Right atrium auricular region (tissue), 2 donors: ENCODE data around the gene MAML2. TPM values are rescaled to one million over a fixed set of nuclear protein-coding genes. Genes with fewer than 3 reads are reported as not detected.

ENCODE experiments used
- DNase-seq: peaks from one replicate; pipeline ENCODE4 v3.0.0-alpha.2; 2019; ENCODE audit warnings: low spot score
- H3K27ac ChIP-seq, 2 donors: fragments of 200-600 bp; sonication (generic); 1 replicate in 1 of 2; 2 replicates in 1 of 2; pipeline ENCODE4 v1.5.1; 2016 to 2019
- H3K27me3 ChIP-seq, 2 donors: fragments of 200-600 bp; sonication (generic); one replicate each; pipeline versions ENCODE4 v1.5.1 to v1.6.0; 2017 to 2019
- H3K36me3 ChIP-seq: fragments of 200-600 bp; sonication (generic); one replicate; pipeline ENCODE4 v1.5.1; 2016
- H3K4me1 ChIP-seq, 2 donors: fragments of 200-600 bp; sonication (generic); one replicate each; pipeline versions ENCODE4 v1.5.1 to v1.6.0; 2017 to 2019
- H3K4me3 ChIP-seq, 2 donors: fragments of 200-600 bp; sonication (generic); 1 replicate in 1 of 2; 2 replicates in 1 of 2; pipeline ENCODE4 v1.5.1; 2017 to 2019; ENCODE audit warnings: mild to moderate bottlenecking in 1 of 2, moderate library complexity in 1 of 2
- H3K9me3 ChIP-seq, 2 donors: fragments of 200-600 bp; sonication (generic); one replicate each; pipeline ENCODE4 v1.5.1; 2019
- total RNA-seq, 2 donors: library from RNA; depleted of rRNA; stranded (reverse); fragments of >200 nt; gene quantifications; one replicate each; pipeline ENCODE4 v1.1.0, GENCODE V29; 2016
- TF ChIP-seq, protein P1 (sequence below), 2 donors: fragments of 200-600 bp; sonication (generic); IDR thresholded peaks; one replicate each; pipeline ENCODE4 v1.5.1; 2019; ENCODE audit warnings: antibody characterized with exemption in 2 of 2

Gene MAML2
- total RNA-seq, 2 donors from 2014 or later: 7.6 to 16.6 TPM

DNA sequence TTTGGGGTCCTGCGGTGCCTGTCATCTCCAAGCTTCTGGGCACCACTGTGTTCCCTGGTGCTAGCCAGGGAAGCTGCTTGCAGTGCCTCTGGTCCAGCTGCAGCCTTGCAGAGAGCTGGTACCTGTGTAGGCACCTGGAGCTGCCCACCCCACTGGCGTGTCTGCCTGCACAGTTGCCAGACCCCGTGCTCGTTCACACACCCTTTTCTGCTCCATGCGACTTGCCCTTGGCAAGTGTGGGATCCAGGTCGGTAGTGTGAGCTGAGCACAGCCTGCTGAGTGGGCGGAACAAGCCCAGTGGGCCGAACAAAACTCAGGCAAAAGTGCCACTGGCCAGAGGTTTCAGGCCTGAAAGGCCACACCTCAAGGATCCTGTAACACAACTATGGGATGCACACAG lies 272.5 kb downstream of the MAML2 start:
- TF ChIP-seq, protein P1, sequence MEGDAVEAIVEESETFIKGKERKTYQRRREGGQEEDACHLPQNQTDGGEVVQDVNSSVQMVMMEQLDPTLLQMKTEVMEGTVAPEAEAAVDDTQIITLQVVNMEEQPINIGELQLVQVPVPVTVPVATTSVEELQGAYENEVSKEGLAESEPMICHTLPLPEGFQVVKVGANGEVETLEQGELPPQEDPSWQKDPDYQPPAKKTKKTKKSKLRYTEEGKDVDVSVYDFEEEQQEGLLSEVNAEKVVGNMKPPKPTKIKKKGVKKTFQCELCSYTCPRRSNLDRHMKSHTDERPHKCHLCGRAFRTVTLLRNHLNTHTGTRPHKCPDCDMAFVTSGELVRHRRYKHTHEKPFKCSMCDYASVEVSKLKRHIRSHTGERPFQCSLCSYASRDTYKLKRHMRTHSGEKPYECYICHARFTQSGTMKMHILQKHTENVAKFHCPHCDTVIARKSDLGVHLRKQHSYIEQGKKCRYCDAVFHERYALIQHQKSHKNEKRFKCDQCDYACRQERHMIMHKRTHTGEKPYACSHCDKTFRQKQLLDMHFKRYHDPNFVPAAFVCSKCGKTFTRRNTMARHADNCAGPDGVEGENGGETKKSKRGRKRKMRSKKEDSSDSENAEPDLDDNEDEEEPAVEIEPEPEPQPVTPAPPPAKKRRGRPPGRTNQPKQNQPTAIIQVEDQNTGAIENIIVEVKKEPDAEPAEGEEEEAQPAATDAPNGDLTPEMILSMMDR (IDR thresholded peaks at IDR 0.05): no peak

DNA sequence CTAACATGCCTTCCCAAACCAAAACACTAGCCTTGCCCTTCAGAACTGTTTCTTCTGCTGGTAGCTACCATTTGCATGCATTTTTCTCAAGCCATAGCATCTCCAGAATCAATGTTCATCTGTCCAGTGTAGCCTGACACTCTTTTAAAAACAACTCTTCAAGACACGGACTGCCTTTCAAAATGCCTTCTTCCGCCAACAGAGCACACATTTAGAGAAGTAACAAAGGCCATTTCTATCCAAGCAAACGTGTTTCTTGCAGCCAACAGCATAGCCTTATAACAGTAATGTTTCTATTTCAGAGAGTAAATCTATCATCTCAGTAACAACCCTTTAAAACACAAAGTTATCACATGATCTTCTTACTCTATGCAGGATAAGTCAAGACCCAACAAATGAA lies 275.8 kb downstream of the MAML2 start:
- Histone ChIP-seq H3K27ac (no peak overlapping the region), H3K4me1 (no peaks in the 10 kb centered on the region), H3K9me3 (no peaks in the 10 kb centered on the region), H3K36me3 (no peaks in the 10 kb centered on the region), H3K27me3 (no peaks in the 10 kb centered on the region), H3K4me3 (no peak overlapping the region)
- DNase-seq: no peak
- TF ChIP-seq, protein P1 (IDR thresholded peaks at IDR 0.05): no peak

More for the DNA sequence above, 272.5 kb downstream of the MAML2 start:
- H3K4me3 ChIP-seq: no peak overlapping the region
- H3K4me1 ChIP-seq: peaks cover 0 to 7% of the 10 kb centered on the region in 2 donors
- no peaks in the 10 kb centered on the region for H3K9me3 ChIP-seq
- no peak overlapping the region for H3K27ac ChIP-seq
- no peaks in the 10 kb centered on the region for H3K36me3 ChIP-seq
- no peak for DNase-seq
- no peaks in the 10 kb centered on the region for H3K27me3 ChIP-seq

DNA sequence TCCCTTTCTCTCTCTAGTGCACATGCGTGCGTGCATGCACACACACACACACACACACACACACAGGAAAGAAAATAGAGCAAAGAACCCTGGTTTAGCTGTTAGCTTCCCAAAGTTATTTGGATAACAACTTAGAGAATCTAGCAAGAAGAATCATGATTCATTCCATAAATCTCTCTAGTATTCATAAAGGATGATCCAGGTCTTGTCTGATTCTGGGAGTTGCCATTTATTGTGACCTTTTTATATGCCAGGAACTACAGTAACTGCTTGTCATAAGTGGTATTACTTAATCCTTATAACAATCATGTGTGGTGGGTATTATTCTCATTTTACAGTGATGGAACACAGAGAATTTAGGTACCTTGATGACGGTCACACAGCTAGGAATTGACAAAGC lies 277.6 kb downstream of the MAML2 start:
- TF ChIP-seq, protein P1 (IDR thresholded peaks at IDR 0.05): no peak

DNA sequence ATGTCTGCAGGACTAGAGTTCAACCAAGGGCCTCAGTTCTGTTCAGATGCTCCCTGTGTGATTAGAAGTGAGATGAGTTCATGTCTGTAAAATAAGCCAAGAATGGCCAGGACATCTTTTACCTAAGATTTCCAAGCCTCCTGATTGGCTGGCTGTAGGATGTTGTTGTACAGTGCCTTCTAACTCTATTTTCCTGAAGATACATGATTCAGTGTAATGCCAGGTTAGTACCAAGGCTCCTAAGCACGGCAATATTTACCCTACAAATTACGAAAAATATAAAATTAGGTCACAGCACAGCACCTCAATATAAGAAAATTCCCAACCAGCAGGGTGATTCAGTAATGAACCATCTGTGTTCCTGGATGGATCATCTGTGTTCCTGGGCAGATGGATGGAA lies 279.1 kb downstream of the MAML2 start:
- TF ChIP-seq, protein P1 (IDR thresholded peaks at IDR 0.05): no peak
- Histone ChIP-seq H3K4me3 (no peak overlapping the region), H3K27ac (no peak overlapping the region), H3K27me3 (no peaks in the 10 kb centered on the region), H3K4me1 (no peaks in the 10 kb centered on the region), H3K9me3 (no peaks in the 10 kb centered on the region), H3K36me3 (no peaks in the 10 kb centered on the region)
- DNase-seq: no peak

More for the DNA sequence above, 277.6 kb downstream of the MAML2 start:
- Histone ChIP-seq H3K36me3 (no peaks in the 10 kb centered on the region), H3K9me3 (no peaks in the 10 kb centered on the region), H3K27ac (no peak overlapping the region), H3K4me3 (no peak overlapping the region), H3K4me1 (no peaks in the 10 kb centered on the region), H3K27me3 (no peaks in the 10 kb centered on the region)
- DNase-seq: no peak

DNA sequence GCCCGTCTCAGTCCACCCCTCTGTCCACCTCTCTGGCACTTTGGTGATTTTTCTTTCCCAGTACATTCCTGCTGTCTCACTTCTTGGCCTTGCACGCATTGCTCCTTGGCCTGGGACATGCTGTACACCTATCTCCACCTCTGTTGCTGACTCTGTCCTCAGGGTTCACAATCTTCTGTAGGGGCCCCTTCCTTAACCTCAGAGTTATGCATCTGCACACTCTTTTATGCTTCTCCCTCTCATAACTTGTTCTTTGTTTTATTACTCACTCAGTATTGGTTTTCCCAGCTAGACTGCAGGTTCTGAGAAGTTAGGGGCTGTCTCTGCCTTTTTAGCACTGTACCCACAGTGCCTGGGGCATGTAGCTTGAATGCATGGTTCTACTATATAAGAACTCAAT lies 279.9 kb downstream of the MAML2 start:
- no peaks in the 10 kb centered on the region for H3K9me3 ChIP-seq
- H3K4me1 ChIP-seq: no peaks in the 10 kb centered on the region
- H3K27ac ChIP-seq: no peak overlapping the region

DNA sequence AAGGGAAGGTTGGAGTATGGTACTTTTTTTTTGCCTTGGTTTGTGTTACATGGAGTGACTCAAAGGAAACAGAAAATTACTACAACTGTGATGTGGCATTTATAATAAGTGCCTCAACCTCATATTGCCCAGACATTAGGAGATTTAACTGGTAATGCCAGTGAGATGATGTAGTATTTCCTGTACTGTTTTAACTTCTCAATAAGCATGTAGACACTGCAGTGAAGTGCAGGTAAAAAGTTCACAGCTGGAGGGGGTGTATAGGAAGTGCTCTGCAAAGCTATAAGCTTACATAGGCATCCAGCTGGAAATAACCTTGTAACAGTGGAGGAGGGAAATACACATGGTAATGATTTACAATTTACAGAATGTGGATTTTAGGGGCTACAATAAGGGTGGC lies 280.9 kb downstream of the MAML2 start:
- H3K36me3 ChIP-seq: no peaks in the 10 kb centered on the region
- H3K9me3 ChIP-seq: no peaks in the 10 kb centered on the region
- TF ChIP-seq, protein P1 (IDR thresholded peaks at IDR 0.05): no peak
- no peaks in the 10 kb centered on the region for H3K4me1 ChIP-seq
- no peak overlapping the region for H3K27ac ChIP-seq
- H3K27me3 ChIP-seq: no peaks in the 10 kb centered on the region
- no peak for DNase-seq
- H3K4me3 ChIP-seq: no peak overlapping the region

More for the DNA sequence above, 279.9 kb downstream of the MAML2 start:
- no peaks in the 10 kb centered on the region for H3K36me3 ChIP-seq
- no peaks in the 10 kb centered on the region for H3K27me3 ChIP-seq
- TF ChIP-seq, protein P1 (IDR thresholded peaks at IDR 0.05): no peak
- no peak overlapping the region for H3K4me3 ChIP-seq
- no peak for DNase-seq
